ENCODE results near the gene SIL1. TPM values are rescaled to one million over a fixed set of nuclear protein-coding genes. Genes with fewer than 3 reads are reported as not detected.

The SIL1 gene
- total RNA-seq, 4 donors from 2014 or later, result 28.6 to 48.1 (median 36.5) TPM

DNA sequence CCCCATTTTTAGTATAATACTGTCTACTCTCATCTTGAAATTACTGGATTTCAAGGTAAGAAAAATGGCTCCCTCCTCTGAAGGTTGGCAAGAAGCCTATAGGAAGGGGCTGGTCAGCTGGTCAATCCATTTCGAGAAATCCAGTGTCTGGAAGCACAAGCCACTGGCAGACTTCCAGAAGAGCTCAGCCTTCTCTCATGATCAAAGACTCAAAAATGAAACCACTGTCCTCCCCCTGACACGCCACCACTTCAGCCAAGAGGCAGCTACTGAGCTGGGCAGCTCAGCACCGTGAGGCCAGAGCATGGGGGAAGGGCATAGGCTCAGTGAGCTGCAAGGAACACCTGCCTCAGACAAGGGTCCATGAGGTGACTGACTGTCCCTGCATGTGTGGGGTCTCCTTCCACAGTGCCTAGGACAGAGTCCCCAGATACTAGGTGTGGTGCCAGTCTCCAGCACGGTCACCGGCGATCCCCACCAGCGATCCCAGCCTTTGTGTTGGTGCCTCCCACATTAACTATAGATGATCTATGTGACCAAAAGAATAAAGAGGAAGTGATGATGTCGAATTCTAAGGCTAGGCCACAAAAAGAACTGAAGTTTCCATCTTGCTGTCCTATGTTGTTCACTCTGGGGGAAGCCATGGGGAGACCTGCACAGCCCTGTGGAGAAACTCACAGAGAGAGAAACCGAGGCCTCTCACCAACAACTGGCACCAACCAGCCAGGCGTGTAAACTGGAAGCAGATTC, 222.9 kb downstream of the SIL1 start:
- peak; percentile 52 for ATAC-seq
- H3K27ac ChIP-seq, result peak overlapping the region; percentile 48 to 78 (median 68)
- no peak overlapping the region for H3K4me3 ChIP-seq
- peaks cover 0 to 40% (median 24%) of the 10 kb centered on the region in 3 donors for H3K4me1 ChIP-seq
- H3K36me3 ChIP-seq, result no peaks in the 10 kb centered on the region
- 63 to 67% methylated on average over 3 to 5 of the region's 10 CpGs for WGBS, 2 donors (ENCODE audit: low coverage in 1 of 2)
- no peaks in the 10 kb centered on the region for H3K9me3 ChIP-seq
- peak; percentile 14 for TF ChIP-seq POLR2AphosphoS5 (IDR thresholded peaks at IDR 0.05)
- TF ChIP-seq, protein P1, sequence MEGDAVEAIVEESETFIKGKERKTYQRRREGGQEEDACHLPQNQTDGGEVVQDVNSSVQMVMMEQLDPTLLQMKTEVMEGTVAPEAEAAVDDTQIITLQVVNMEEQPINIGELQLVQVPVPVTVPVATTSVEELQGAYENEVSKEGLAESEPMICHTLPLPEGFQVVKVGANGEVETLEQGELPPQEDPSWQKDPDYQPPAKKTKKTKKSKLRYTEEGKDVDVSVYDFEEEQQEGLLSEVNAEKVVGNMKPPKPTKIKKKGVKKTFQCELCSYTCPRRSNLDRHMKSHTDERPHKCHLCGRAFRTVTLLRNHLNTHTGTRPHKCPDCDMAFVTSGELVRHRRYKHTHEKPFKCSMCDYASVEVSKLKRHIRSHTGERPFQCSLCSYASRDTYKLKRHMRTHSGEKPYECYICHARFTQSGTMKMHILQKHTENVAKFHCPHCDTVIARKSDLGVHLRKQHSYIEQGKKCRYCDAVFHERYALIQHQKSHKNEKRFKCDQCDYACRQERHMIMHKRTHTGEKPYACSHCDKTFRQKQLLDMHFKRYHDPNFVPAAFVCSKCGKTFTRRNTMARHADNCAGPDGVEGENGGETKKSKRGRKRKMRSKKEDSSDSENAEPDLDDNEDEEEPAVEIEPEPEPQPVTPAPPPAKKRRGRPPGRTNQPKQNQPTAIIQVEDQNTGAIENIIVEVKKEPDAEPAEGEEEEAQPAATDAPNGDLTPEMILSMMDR (IDR thresholded peaks at IDR 0.05), result no peak
- H3K27me3 ChIP-seq, result no peaks in the 10 kb centered on the region

DNA sequence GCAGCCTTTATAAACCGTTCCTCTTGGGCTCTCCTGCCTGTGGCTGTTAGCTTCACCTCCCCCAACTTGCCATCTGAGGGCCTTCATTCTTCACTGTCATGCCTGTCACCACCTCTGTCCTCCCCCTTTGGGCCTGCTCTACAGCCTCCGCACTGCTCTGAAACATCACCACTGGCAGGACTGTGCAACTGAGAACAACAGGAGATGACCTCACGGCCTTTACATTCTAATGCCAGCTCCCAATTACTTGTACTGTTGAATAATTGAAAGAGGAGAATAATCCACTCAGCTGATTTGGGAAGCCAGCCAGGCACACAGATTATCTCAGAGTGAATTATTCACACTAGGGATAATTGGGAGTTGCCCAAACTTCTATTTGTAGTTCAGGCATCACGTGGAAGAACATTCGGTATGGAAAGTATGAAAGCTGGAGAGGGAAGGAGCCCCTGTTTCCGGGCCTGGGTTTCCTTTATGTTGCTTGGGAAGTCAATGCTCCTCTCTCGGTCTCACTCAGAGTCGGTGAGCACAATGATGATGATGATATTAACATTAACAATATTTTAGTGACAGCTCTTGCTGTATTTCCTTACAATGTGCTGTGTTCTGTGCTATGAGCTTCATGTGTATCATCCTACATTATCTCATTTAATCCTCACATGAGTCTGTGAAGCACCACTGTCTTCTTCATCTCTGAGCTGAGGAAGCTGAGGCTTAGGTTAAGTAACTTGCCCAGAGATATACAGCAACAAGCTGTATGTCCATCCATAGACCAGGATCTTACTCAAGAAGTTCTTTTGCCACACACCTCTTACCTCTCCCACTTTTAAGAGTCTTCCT, 223.7 kb downstream of the SIL1 start:
- Histone ChIP-seq H3K4me3 (no peak overlapping the region), H3K27me3 (no peaks in the 10 kb centered on the region), H3K27ac (peak overlapping the region; percentile 48 to 78 (median 68)), H3K4me1 (peaks cover 0 to 36% (median 24%) of the 10 kb centered on the region in 3 donors), H3K36me3 (no peaks in the 10 kb centered on the region), H3K9me3 (no peaks in the 10 kb centered on the region)
- peak; percentile 52 for ATAC-seq
- TF ChIP-seq POLR2A (IDR thresholded peaks at IDR 0.05), result no peak
- no peak for TF ChIP-seq EP300 (IDR thresholded peaks at IDR 0.05)
- TF ChIP-seq, protein P1 (IDR thresholded peaks at IDR 0.05), result no peak
- no peak for TF ChIP-seq POLR2AphosphoS5 (IDR thresholded peaks at IDR 0.05)
- WGBS, 2 donors (ENCODE audit: low coverage in 1 of 2), result 10 to 14% methylated on average over 6 to 8 of the region's 8 CpGs

DNA sequence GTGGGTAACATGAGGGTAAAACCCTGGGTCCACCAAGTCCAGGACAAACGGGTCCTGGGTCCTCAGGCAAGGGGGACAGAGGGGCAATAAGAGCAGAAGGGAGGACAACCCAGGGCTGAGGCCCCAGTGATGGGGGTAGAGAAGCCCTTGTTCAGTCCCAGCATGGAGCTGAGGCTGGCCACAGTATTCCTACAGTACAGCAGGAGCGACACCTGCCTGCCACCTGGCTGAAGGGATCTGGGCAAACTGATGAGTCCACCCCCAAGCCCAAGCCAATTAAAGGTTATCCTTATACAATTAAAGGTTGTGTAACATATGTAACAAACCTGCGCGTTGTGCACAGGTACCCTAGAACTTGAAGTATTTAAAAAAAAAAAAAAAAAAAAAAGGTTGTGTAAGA, 225.3 kb downstream of the SIL1 start:
- 100% methylated on average over 4 of the region's 4 CpGs; no CpG with 5 or more reads in 1 of the 2 donors for WGBS, 2 donors (ENCODE audit: low coverage in 1 of 2)
- H3K4me1 ChIP-seq, result peaks cover 0 to 40% (median 24%) of the 10 kb centered on the region in 3 donors
- no peaks in the 10 kb centered on the region for H3K36me3 ChIP-seq
- no peak overlapping the region for H3K27ac ChIP-seq
- no peak for ATAC-seq
- TF ChIP-seq, protein P1 (IDR thresholded peaks at IDR 0.05), result no peak
- TF ChIP-seq POLR2A (IDR thresholded peaks at IDR 0.05) (no peak), POLR2AphosphoS5 (IDR thresholded peaks at IDR 0.05) (no peak)
- no peaks in the 10 kb centered on the region for H3K27me3 ChIP-seq
- no peaks in the 10 kb centered on the region for H3K9me3 ChIP-seq
- no peak overlapping the region for H3K4me3 ChIP-seq

DNA sequence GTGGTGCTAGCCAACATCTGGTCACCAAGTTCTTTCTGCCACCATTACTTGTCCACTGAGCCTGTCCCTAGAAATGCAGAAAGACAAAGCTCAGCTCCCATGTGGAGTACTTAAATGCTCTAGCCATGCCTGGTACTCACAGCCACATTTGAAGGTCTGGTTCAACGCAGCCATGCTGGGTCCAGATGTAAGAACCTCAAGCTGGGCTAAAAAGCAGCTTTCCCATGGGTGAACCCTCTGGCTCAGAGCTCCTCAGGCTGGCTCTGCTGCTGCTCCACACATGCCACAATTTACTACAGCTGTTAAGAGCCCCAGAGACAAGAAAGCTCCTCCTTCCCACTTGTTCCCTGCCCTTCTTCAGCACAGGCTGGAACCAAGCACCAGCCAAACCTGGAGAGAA, 225.9 kb downstream of the SIL1 start:
- Histone ChIP-seq H3K27ac (no peak overlapping the region), H3K4me3 (no peak overlapping the region), H3K36me3 (no peaks in the 10 kb centered on the region), H3K27me3 (no peaks in the 10 kb centered on the region), H3K9me3 (no peaks in the 10 kb centered on the region), H3K4me1 (peaks cover 0 to 42% (median 24%) of the 10 kb centered on the region in 3 donors)
- no peak for ATAC-seq
- TF ChIP-seq EP300 (IDR thresholded peaks at IDR 0.05) (no peak), POLR2AphosphoS5 (IDR thresholded peaks at IDR 0.05) (no peak), POLR2A (IDR thresholded peaks at IDR 0.05) (no peak)
- TF ChIP-seq, protein P1 (IDR thresholded peaks at IDR 0.05), result no peak
- 83 to 100% methylated on average over 1 of the region's 1 CpG for WGBS, 2 donors (ENCODE audit: low coverage in 1 of 2)

Measured in gastroesophageal sphincter (tissue), 4 donors.